Stimulated activated CD8-positive, alpha-beta memory T cell treated with anti-CD3 and anti-CD28 coated beads, Interleukin-15, amount 100 ng/mL, for 4 hours (primary cell): ENCODE results near the gene EIF3F.
"Not testable (repeated sequence)": the region's sequence is repeated elsewhere in the genome, so short reads cannot be mapped to it uniquely, and the experiment has no call there.

Source experiments
- DNase-seq, 2 donors: peaks; one replicate each; pipeline ENCODE4 v3.0.0-alpha.2; 2020; ENCODE audit warnings: low read depth in 2 of 2

The EIF3F gene

DNA sequence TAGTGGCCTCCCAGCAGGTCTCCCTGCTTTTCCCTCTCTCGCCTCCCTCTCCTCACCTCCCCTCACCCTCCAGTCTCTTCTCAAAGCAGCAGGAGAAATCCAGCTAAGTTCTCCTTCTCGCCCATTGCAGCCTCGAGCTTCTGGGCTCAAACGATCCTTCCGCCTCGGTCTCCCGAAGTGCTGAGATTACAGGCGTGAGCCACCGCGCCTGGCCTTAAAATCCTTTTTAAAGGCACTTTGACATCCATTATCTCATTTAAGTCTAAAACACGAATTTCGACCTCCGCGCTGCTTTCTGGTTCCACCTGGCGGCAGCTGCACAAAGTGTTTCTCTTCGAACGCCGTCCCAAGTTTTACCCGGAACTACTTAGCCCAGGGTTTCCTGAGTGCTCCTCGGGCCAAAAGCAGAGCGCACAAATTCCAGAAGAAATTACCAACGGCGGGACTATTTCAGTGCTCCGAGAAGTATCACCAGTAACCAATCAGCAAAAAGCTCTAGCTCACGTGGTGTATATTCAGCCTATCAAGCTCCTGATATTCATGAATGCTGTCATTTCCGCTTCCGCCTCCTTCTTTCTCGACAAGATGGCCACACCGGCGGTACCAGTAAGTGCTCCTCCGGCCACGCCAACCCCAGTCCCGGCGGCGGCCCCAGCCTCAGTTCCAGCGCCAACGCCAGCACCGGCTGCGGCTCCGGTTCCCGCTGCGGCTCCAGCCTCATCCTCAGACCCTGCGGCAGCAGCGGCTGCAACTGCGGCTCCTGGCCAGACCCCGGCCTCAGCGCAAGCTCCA lies at the start of gene EIF3F:
Gene EIF3F, plus strand, starts transcription at position 570 of the 792 bp plus-strand sequence. Its CDS starts 16 bp downstream, at position 586.
- peak; percentile 67 to 84 for DNase-seq

DNA sequence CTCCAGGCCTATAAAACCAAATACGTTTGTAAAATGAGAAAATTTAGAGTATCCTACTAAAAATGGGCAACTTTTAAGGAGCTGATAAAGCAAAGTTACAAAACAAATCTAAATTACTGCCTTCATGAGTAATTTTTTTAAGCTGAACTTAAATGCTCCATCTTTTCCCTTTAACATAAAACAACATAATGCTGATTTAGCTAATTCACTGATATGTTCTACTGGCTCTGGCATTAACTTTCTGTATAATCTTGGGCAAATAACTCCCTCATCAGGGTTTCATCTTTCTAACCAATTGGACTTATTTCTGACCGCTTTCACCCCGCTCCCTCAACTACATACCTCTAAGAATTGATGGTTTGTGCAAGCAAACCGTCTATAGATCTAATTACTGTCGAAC lies 46.0 kb upstream of the EIF3F start:
- no peak for DNase-seq

DNA sequence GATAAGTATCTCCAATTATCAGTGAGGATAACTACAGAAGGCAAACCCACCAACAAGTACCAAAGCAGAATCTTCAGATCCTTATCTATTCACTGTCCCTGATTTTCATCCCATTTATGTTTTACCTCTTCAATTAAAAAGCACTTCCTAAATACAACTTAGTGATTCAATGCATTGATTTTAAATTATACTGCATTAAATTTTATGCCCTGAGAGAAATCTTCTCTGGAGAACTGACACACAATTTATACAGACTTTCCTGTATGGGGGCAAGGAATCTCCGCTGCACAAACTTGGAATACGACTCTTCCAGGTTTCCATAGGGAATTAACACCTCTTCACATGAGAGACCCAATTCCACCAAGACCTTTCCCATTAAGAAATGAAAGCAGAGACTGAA lies 45.5 kb upstream of the EIF3F start, which contains the start of gene OR10A3:
Gene OR10A3, minus strand, starts transcription at position 101 of the 400 bp plus-strand sequence. CDS start 2,188 bp downstream, outside the sequence.
- DNase-seq: no peak

DNA sequence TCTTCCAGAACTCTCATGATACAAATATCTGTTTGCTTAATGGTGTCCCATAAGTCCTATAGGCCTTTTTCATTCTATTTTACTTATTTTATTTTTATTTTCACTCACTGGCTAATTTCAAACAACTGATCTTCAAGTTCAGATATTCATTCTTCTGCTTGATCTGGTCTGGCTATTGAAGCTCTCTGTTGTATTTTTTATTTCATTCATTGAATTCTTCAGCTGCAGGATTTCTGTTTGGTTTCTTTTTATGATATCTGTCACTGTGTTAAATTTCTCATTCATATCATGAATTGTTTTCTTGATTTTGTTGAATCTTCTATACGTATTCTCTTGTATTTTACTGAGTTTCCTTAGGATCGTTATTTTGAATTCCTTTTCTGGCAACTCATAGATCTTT lies 43.0 kb upstream of the EIF3F start:
- no peak for DNase-seq

- DNase-seq: no peak
These were observed 37.2 kb upstream of the EIF3F start for GRCh38 chr11:7949934-7950333.

GRCh38 chr11:7955191-7955590 lies 31.9 kb upstream of the EIF3F start:
- DNase-seq: no peak

GRCh38 chr11:7964261-7964660 lies 22.9 kb upstream of the EIF3F start:
- DNase-seq: no peak

DNA sequence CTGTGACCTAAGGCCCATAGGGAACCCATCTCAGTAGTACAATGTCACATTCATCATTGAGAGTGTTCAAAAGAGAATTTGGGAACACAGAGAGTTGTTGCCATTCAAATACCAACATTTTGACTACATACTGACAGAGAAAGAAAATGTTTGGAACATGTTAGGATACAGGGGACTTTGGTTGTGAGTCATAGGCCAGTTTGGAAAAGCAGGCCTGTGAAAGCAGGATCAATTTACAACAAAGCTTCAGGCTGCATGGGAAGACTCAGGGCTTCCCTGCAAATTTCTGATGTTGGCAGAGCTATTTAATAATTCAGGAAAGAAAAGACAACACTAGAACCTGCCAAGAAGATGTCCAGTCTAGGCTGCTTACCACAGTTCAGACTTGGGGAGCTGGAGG lies 22.3 kb upstream of the EIF3F start:
- DNase-seq: no peak

DNA sequence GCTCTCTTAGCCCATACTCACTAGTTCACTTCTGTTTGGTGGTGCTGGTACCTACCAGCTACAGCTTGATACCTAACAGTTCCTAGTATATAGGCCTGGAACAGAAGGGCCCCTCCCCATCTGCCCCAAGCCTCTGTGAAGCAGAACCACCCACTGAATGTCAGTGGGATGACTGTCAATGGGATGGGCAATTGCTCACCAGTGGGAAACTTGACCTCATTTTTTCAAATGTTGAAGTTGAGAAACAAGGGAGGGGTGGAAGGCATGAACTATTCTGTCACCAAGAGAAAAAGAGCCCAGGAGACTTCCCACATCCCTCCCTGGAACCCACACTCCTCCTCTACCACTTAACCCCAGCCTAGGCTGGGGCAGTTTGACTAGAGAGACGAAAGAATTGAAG lies 21.8 kb upstream of the EIF3F start, which contains the start of gene NLRP10:
Gene NLRP10, minus strand, starts transcription at position 62 of the 400 bp plus-strand sequence. CDS start 1,952 bp downstream, outside the sequence.
- no peak for DNase-seq

DNA sequence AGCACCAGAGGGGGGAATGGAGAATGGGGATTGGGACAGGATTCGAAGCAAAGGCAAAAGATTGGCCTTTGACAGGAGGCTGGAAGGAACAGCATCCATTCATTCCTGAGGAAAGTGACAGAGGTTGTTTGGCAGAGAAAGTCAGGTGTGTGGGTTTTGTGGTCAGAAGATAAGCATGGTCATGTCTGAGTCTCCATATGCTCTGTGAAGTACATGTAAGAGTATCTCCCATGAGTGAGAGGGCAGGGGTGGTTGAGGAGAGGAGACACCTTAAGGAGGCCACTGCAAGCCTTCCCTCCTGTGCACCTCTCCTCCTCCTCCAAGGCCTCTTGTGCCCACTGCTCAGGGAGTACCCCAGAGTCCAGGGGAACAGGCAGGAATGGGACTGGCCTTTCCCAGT lies 20.0 kb upstream of the EIF3F start:
- no peak for DNase-seq

- no peak for DNase-seq
These were observed 19.3 kb upstream of the EIF3F start for GRCh38 chr11:7967826-7968225.

GRCh38 chr11:7968686-7969085 lies 18.5 kb upstream of the EIF3F start:
- no peak for DNase-seq

GRCh38 chr11:7969756-7970646 lies 17.1 kb upstream of the EIF3F start:
- no peak for DNase-seq

GRCh38 chr11:7971846-7972245 lies 15.3 kb upstream of the EIF3F start:
- DNase-seq: no peak

- DNase-seq: no peak
These were observed 14.1 kb upstream of the EIF3F start for GRCh38 chr11:7973011-7973410.

- no peak for DNase-seq
These were observed 12.5 kb upstream of the EIF3F start for GRCh38 chr11:7974668-7975067.

GRCh38 chr11:7977232-7977917 lies 9.8 kb upstream of the EIF3F start:
- DNase-seq: no peak

GRCh38 chr11:7981619-7982157 lies 5.4 kb upstream of the EIF3F start:
- no peak for DNase-seq

GRCh38 chr11:7982582-7983119 lies 4.5 kb upstream of the EIF3F start:
- DNase-seq: no peak

- DNase-seq: no peak
These were observed 3.1 kb upstream of the EIF3F start for GRCh38 chr11:7983832-7984590.

- not testable (repeated sequence) for DNase-seq
These were observed 385 bp downstream of the EIF3F start for GRCh38 chr11:7987560-7987883.
